GM12801 (cell line): Measurements from ENCODE around the gene HOXC10.

ENCODE experiments used
- CTCF ChIP-seq: IDR thresholded peaks from one replicate; pipeline ENCODE4 v1.5.1; 2011; ENCODE audit warnings: control low read depth; ENCODE audit not compliant: insufficient read length; ENCODE audit errors: extremely low read depth

Gene HOXC10

GRCh38 chr12:54012631-54013409, 27.9 kb downstream of the HOXC10 start:
- no peak for TF ChIP-seq CTCF

DNA sequence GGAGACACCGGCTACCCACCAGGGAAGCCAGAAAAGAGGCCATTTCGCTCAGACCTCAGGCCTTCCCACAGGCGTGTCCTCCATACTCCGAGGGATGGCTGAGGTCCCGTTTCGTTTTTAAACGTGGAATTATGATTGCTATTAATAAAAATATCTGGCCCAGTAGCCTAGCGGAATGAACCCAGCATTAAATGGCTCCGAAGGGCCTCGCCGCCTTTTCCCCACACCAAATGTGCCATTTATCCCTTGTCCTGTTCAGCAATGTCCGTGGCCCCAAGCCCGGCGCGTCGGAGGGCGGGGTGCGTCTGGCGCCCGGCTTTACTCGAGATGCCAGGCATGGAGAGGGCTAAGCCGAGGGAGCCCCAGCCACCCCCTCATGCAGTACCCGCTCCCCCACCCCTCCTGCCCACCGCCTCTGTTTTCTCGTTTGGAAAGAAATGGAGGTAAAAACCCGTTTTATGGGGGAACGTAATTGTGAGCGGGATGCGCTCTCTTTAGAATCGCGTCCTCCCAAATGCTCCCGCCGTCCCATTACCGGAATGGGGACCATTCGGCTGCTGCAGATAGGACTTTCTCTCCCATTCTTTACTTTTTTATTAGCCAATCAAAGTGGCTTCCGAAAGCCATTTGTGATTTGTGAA, 29.6 kb downstream of the HOXC10 start:
- TF ChIP-seq CTCF: no peak

DNA sequence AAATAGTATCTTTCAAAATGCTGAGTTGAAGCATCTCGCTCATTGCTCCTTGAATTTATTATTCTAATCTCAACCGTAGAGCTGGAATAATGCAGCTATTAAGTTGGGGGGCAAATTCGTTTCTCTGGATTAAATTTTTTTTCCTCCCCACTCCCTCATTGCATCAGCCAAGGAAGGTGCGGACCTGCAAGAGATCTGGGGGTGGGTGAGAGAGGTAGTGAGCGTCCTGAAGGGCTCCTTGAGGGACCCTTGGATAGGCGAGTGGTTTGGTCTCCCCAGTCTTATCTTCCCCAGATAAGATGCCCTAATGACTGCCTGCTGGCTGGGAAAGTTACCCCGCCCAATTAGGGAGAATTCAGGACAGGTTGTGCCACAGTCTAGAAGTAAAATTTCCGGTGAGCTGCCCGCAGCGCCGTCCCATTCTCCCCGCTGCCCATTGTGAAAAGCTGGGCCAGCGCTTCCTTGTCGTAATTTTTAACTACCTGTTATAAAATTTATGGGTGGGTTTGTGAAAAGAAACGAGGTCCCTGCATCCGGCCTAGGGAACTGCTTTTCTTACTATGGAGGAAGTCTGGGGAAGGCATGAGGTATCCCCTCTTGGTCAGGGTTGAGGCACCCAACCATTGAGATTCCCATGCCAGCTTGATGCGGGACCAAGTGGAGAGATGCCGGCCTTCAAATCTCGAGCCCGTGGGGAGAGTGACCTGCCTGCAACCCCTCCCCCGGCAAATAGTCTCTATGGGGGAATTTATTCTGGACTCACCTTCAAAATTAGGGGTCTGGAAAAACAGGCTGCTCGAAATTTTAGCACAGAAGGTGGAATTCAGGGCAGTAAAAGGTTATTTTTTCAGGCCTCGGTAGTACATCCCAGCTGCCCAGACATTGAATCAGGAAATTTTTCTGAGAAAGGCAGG, 30.3 kb downstream of the HOXC10 start:
- TF ChIP-seq CTCF: no peak

- TF ChIP-seq CTCF: no peak
Measured at GRCh38 chr12:54016051-54016450, 31.1 kb downstream of the HOXC10 start.

- no peak for TF ChIP-seq CTCF
Measured at GRCh38 chr12:54016478-54016964, 31.6 kb downstream of the HOXC10 start.

DNA sequence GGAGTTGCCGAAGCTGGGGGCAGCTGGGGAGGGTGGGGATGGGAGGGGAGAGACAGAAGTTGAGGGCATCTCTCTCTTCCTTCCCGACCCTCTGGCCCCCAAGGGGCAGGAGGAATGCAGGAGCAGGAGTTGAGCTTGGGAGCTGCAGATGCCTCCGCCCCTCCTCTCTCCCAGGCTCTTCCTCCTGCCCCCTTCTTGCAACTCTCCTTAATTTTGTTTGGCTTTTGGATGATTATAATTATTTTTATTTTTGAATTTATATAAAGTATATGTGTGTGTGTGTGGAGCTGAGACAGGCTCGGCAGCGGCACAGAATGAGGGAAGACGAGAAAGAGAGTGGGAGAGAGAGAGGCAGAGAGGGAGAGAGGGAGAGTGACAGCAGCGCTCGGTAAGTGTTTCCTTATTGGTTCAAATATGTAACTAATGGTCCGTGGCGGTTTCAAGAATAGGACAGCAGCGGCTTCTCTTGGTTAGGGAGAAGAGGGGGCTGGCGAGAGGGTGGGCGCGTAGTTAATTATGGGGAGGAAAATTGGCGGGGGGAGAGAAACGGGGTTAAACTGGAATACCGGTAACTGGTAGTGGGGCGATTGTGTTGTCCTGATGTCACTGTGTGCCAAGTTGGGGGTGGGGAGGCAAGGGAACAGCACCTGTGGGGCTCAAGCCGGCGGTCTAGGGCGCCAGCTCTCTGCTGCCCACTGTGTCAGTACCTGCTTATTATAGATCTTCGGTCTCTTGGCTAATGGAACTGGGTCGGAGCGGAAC, 32.3 kb downstream of the HOXC10 start:
- TF ChIP-seq CTCF: no peak
